Adrenal gland (tissue), 12 donors: ENCODE results near the gene TOP2A. TPM values are rescaled to one million over a fixed set of nuclear protein-coding genes. Genes with fewer than 3 reads are reported as not detected.
"Not testable (repeated sequence)": the region's sequence is repeated elsewhere in the genome, so short reads cannot be mapped to it uniquely, and the experiment has no call there.

Experiments
- DNase-seq, 7 donors: peaks; one replicate each; pipeline ENCODE4 v3.0.0-alpha.2; 2019 to 2020
- H3K27ac ChIP-seq, 5 donors: fragments of 200-600 bp; sonication (generic) in 4 of 5; 1 replicate in 3 of 5; 2 replicates in 2 of 5; pipeline versions ENCODE4 v1.5.1 to v1.8.0; 2016 to 2020; ENCODE audit warnings: mild to moderate bottlenecking in 1 of 5
- H3K27me3 ChIP-seq: fragments of 200-600 bp; 2 replicates; pipeline ENCODE4 v1.8.0; 2021
- H3K36me3 ChIP-seq, 2 donors: fragments of 200-600 bp; replicated peaks in 1 of 2; 1 replicate in 1 of 2; 2 replicates in 1 of 2; pipeline versions ENCODE4 v1.5.1 to v1.8.0; 2018 to 2022
- H3K4me1 ChIP-seq, 2 donors: fragments of 200-600 bp; replicated peaks in 1 of 2; 1 replicate in 1 of 2; 2 replicates in 1 of 2; pipeline versions ENCODE4 v1.5.1 to v1.8.0; 2018 to 2021
- H3K4me3 ChIP-seq, 4 donors: fragments of 200-600 bp; sonication (generic) in 3 of 4; one replicate each; pipeline ENCODE4 v1.5.1; 2016 to 2018
- H3K9me3 ChIP-seq, 3 donors: fragments of 200-600 bp; sonication (generic) in 1 of 3; replicated peaks in 1 of 3; 1 replicate in 2 of 3; 2 replicates in 1 of 3; pipeline versions ENCODE4 v1.5.1 to v1.8.0; 2016 to 2021
- CTCF ChIP-seq, 6 experiments: fragments of 450-650 bp in 4 of 6; fragments of 200-600 bp in 2 of 6; sonication (generic) in 1 of 6; IDR thresholded peaks; 1 replicate in 5 of 6; 2 replicates in 1 of 6; pipeline versions ENCODE4 v1.5.1 to v1.8.0; 2016 to 2021; ENCODE audit warnings: antibody characterized with exemption in 6 of 6, mild to moderate bottlenecking in 2 of 6, moderate library complexity in 1 of 6
- POLR2A ChIP-seq, 2 donors: fragments of 450-650 bp; IDR thresholded peaks; one replicate each; pipeline ENCODE4 v1.6.1; 2017; ENCODE audit warnings: antibody characterized with exemption in 2 of 2, mild to moderate bottlenecking in 2 of 2, moderate library complexity in 1 of 2
- whole genome bisulfite sequencing, 4 donors: extraction: QIAGEN DNeasy Blood & Tissue Kit in 2 of 4; methylation state at CpG; one replicate each; pipeline versions ENCODE4 v1.1.5 to v1.1.7; 2013 to 2017; 5-methylcytosine and 5-hydroxymethylcytosine counted together
- intact Hi-C, 2 donors: fragments of 100-400 bp; cut with DNase I; formaldehyde crosslinking; loops; one replicate each; pipeline versions ENCODE4 v1.14.1 to v1.15.0; 2022 to 2023
- polyA plus RNA-seq, 3 donors: library from polyadenylated mRNA; stranded (reverse); fragments of 200-250 nt in 2 of 3; fragments of 350-450 nt in 1 of 3; fragmentation: Illumina TruSeq in 1 of 3; extraction: RNeasy Lipid Tissue Mini Kit (QIAGEN cat#74804) in 1 of 3; gene quantifications; one replicate each; pipeline ENCODE4 v1.2.3, GENCODE V29; 2013 to 2014
- total RNA-seq, 9 donors: library from RNA; depleted of rRNA in 4 of 9; stranded (reverse); fragments of >200 nt in 4 of 9; fragments of 120-200 nt in 1 of 9; fragmentation: NEBNext Ultra II Directional in 1 of 9; extraction: Animal tissue kit (Norgen Biotek cat#: 25700) in 1 of 9; gene quantifications; one replicate each; pipeline versions ENCODE4 v1.1.0 to v1.2.4, GENCODE V29; 2013 to 2023
- donor health status: healthy with polysubstance abuse.
- donor health status: Bipolar disorder and iron deficiency.
- donor health status: DM: yes; HTN: yes; CAD: no.
- donor health status: DM: no; HTN: no; CAD: no.
- donor health status: DM: no; HTN: no; CAD: no.
- donor health status: DM: yes; HTN: yes; CAD: no.

The TOP2A gene
- total and polyA plus RNA-seq, 12 donors: 0.32 to 51.1 (median 3.8) TPM

GRCh38 chr17:40407460-40407859 lies 10.2 kb downstream of the TOP2A start:
- Histone ChIP-seq H3K9me3 (no peaks in the 10 kb centered on the region), H3K4me3 (no peak overlapping the region), H3K36me3 (no peaks in the 10 kb centered on the region), H3K27ac (no peak overlapping the region), H3K4me1 (no peaks in the 10 kb centered on the region), H3K27me3 (no peaks in the 10 kb centered on the region)
- TF ChIP-seq CTCF (IDR thresholded peaks at IDR 0.05) (no peak), POLR2A (IDR thresholded peaks at IDR 0.05) (no peak)
- DNase-seq: no peak
- 92 to 96% (median 94%) methylated on average over 3 of the region's 3 CpGs for WGBS, 4 donors
- intact Hi-C loops: no loop called here

GRCh38 chr17:40404003-40404402 lies 13.7 kb downstream of the TOP2A start:
- DNase-seq: no peak
- no peaks in the 10 kb centered on the region for H3K9me3 ChIP-seq
- H3K27ac ChIP-seq: no peak overlapping the region
- intact Hi-C loops: no loop called here
- H3K27me3 ChIP-seq: no peaks in the 10 kb centered on the region
- no peak for TF ChIP-seq CTCF (IDR thresholded peaks at IDR 0.05)
- TF ChIP-seq POLR2A (IDR thresholded peaks at IDR 0.05): no peak
- no peaks in the 10 kb centered on the region for H3K36me3 ChIP-seq
- H3K4me3 ChIP-seq: no peak overlapping the region
- WGBS, 4 donors: 83 to 90% (median 88%) methylated on average over 3 of the region's 3 CpGs
- no peaks in the 10 kb centered on the region for H3K4me1 ChIP-seq

- Histone ChIP-seq H3K36me3 (no peaks in the 10 kb centered on the region), H3K27me3 (no peaks in the 10 kb centered on the region), H3K27ac (no peak overlapping the region), H3K4me1 (no peaks in the 10 kb centered on the region), H3K4me3 (no peak overlapping the region), H3K9me3 (no peaks in the 10 kb centered on the region)
- TF ChIP-seq POLR2A (IDR thresholded peaks at IDR 0.05) (no peak), CTCF (IDR thresholded peaks at IDR 0.05) (no peak)
- 88 to 100% (median 92%) methylated on average over 1 of the region's 1 CpG for WGBS, 4 donors
- no peak for DNase-seq
- intact Hi-C loops: no loop called here
Observed at GRCh38 chr17:40402668-40403067, 15.0 kb downstream of the TOP2A start.

GRCh38 chr17:40399185-40399584 lies 18.5 kb downstream of the TOP2A start:
- no peaks in the 10 kb centered on the region for H3K9me3 ChIP-seq
- TF ChIP-seq POLR2A (IDR thresholded peaks at IDR 0.05) (no peak), CTCF (IDR thresholded peaks at IDR 0.05) (peak; percentile 26 to 67 (median 55))
- 34 to 51% (median 42%) methylated on average over 4 of the region's 4 CpGs for WGBS, 4 donors
- H3K4me1 ChIP-seq: no peaks in the 10 kb centered on the region
- no peaks in the 10 kb centered on the region for H3K27me3 ChIP-seq
- no peaks in the 10 kb centered on the region for H3K36me3 ChIP-seq
- intact Hi-C loops: no loop called here
- no peak for DNase-seq
- H3K27ac ChIP-seq: no peak overlapping the region
- H3K4me3 ChIP-seq: no peak overlapping the region

GRCh38 chr17:40386555-40386954 lies 31.1 kb downstream of the TOP2A start:
- H3K4me1 ChIP-seq, intact Hi-C loops, H3K27ac ChIP-seq, H3K9me3 ChIP-seq, H3K4me3 ChIP-seq, H3K36me3 ChIP-seq, H3K27me3 ChIP-seq, DNase-seq: not testable (repeated sequence)
- 90 to 99% (median 97%) methylated on average over 3 of the region's 3 CpGs for WGBS, 4 donors
